HG03520 (cell line): ENCODE measurements around the gene DLG2.
"Not testable (repeated sequence)": the region's sequence is repeated elsewhere in the genome, so short reads cannot be mapped to it uniquely, and the experiment has no call there.

Source experiments
- ATAC-seq: cut with Tn5 transposase; IDR thresholded peaks from one replicate; pipeline ENCODE4 v1.9.1; 2021; ENCODE audit warnings: mild to moderate bottlenecking, moderate library complexity; ENCODE audit not compliant: unreplicated experiment

The DLG2 gene

GRCh38 chr11:83422641-83423040 lies 2204.5 kb downstream of the DLG2 start:
- ATAC-seq = not testable (repeated sequence)

- no peak for ATAC-seq
Measured at GRCh38 chr11:83410605-83411565, 2216.3 kb downstream of the DLG2 start.

GRCh38 chr11:83409891-83410290 lies 2217.3 kb downstream of the DLG2 start:
- ATAC-seq = no peak

GRCh38 chr11:83409476-83409875 lies 2217.7 kb downstream of the DLG2 start:
- no peak for ATAC-seq

GRCh38 chr11:83408946-83409345 lies 2218.2 kb downstream of the DLG2 start:
- no peak for ATAC-seq
